VCaP (cell line): ENCODE results near the gene P2RY2.

Experiments used
- H3K27ac ChIP-seq: fragments of 450-650 bp; 2 replicates; pipeline ENCODE4 v1.5.1; 2017
- TF ChIP-seq, protein P1 (sequence below): fragments of 450-650 bp; conservative IDR thresholded peaks from 2 replicates; pipeline ENCODE4 v1.5.1; 2017; ENCODE audit warnings: mild to moderate bottlenecking, moderate library complexity

P2RY2 gene

GRCh38 chr11:73209892-73210291 lies 8.2 kb upstream of the P2RY2 start:
- H3K27ac ChIP-seq: no peak overlapping the region
- TF ChIP-seq, protein P1, sequence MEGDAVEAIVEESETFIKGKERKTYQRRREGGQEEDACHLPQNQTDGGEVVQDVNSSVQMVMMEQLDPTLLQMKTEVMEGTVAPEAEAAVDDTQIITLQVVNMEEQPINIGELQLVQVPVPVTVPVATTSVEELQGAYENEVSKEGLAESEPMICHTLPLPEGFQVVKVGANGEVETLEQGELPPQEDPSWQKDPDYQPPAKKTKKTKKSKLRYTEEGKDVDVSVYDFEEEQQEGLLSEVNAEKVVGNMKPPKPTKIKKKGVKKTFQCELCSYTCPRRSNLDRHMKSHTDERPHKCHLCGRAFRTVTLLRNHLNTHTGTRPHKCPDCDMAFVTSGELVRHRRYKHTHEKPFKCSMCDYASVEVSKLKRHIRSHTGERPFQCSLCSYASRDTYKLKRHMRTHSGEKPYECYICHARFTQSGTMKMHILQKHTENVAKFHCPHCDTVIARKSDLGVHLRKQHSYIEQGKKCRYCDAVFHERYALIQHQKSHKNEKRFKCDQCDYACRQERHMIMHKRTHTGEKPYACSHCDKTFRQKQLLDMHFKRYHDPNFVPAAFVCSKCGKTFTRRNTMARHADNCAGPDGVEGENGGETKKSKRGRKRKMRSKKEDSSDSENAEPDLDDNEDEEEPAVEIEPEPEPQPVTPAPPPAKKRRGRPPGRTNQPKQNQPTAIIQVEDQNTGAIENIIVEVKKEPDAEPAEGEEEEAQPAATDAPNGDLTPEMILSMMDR: no peak

DNA sequence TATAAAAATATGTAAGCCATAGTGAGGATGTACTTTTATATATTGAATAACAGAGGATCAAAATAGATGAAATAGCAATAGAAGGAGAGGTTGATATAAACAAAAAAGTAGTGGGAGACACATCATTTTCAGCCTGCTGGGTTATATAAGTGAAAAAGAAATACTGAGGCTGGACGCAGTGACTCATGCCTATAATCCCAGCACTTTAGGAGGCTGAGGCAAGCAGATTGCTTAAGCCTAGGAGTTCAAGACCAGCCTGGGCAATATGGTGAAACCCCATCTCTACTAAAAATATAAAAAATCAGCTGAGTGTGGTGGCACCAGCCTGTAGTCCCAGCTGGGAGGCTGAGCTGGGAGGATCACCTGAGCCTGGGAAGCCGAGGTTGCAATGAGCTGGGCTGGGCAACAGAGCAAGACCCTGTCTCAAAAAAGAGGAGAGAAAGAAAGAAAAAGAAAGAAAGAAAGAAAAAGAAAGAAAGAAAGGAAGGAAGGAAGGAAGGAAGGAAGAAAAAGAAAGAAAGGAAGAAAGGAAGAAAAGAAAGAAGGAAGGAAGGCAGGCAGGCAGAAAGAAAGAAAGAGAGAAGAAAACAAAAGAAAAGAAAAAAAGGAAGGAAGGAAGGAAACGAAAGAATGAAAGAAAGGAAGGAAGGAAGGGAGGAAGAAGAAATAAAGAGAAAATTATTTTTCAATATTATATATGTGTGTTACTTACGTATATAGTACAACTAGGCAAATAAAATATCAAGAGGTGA lies 7.0 kb upstream of the P2RY2 start:
- TF ChIP-seq, protein P1: no peak

GRCh38 chr11:73213196-73214143 lies 4.6 kb upstream of the P2RY2 start:
- H3K27ac ChIP-seq: no peak overlapping the region
- TF ChIP-seq, protein P1: no peak

More for the DNA sequence above, 7.0 kb upstream of the P2RY2 start:
- H3K27ac ChIP-seq: no peak overlapping the region

DNA sequence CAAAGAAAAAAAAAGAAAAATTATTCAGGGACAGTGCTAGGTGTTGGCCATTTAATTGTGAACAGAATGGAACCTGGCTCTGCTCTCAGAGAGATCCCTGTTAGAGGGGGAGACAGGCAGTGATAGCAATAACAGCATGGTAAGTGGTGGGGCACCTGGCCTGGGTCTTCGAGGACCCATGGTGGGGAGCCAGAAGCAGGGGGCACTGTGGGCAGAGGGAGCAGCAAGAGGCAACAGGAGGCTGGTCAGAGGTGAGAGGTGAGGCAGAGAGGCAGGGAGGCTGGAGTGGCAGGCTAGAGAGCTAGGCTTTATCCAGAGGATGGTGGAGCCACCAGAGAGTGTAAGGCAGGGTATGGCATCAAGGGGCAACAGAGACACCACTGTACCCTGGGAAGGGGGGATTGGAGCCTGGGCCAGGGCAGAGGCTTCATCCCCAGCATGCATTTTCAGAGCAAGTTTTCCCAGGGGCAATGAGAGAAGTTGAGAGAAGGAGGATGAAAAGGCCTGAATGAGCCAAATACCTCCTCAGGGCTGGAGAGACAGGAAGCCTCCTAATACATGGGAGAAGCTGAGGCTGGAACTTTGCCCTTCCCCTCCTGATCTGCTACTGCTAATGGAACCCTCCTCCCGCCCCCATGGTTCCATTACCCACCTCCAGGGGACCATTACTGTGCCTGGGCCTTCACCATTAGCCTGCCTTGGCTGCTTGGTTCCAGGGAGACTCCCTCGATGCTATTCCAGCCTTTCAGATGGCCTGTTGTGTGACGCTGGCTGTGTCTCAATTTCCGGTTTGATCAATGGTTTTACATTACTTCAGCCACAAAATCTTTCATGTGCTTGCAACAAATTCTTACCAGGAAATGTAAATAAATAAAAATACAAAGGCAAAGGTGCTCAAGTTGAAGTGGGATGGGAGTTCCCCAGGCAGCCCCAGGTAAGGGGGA lies 2.6 kb upstream of the P2RY2 start:
- no peak overlapping the region for H3K27ac ChIP-seq
- TF ChIP-seq, protein P1: no peak

DNA sequence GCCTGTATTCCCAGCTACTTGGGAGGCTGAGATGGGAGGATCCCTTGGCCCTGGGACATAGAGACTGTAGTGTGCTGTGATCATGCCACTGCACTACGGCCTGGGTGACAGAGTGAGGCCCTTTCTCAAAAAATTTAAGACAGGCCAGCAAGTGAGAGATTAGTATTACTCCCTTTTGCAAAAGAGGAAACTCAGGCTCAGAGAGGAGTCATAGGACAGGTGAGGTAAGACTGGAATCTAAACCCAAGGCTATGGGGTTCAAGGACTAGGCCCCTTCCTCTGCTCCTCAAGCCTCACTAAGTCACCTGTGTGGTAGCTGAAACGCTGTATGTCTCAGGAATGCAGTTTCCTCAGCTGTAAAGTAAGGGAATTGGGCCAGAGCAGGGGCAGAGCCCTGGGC lies 1.6 kb upstream of the P2RY2 start:
- TF ChIP-seq, protein P1: no peak
- no peak overlapping the region for H3K27ac ChIP-seq

DNA sequence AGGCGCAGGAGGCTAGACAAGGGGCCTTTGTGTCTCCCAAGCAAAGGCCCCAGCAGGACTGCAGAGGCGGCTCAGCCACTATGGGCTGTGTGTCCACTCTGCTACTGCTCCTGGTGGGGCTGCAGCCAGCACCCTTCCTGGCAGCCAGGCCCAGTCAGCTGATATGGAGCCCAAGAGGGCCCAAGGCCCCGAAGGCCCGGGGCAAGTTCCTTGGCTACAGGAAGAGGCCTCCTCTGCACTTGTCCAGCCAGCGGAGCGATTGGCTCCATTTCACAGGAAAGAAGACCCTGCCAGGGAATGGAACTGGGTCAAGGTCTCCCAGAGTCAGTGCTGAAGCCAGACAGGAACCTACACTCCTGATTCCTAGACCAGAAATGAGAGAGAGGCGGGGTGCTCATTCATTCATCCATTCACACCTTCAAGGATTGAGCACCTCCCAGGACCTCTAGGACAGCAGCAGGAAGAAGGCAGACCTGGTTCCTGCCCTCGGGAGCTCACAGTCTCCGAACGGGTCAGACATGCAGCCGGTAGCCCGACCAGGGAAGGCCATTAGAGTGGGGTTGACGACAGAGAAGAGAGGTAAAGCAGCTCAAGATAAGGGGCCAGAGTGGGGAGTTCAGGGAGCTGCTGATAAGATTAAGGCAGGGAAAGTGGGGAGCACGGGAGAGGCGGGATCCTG lies 811 bp upstream of the P2RY2 start:
- TF ChIP-seq, protein P1: no peak
- peak overlapping the region; percentile 57; the same call in 1 of the 2 replicates for H3K27ac ChIP-seq
